HG02973 (cell line): ENCODE results near the gene HMGN2.

Source experiments
- ATAC-seq: cut with Tn5 transposase; IDR thresholded peaks from one replicate; pipeline ENCODE4 v1.9.1; 2021; ENCODE audit warnings: moderate library complexity; ENCODE audit not compliant: unreplicated experiment

HMGN2 gene

GRCh38 chr1:26472320-26472900, at the start of gene HMGN2:
Gene HMGN2, plus strand, starts transcription at chr1:26472440. Its CDS starts 173 bp downstream, at chr1:26472613.
- ATAC-seq: peak; percentile 35

- ATAC-seq: no peak
Measured at GRCh38 chr1:26429721-26430120, 42.5 kb upstream of the HMGN2 start.

GRCh38 chr1:26431979-26432695, 40.1 kb upstream of the HMGN2 start, which contains the start of gene DHDDS:
Gene DHDDS, plus strand, starts transcription at chr1:26432321. Its CDS starts 625 bp downstream, at chr1:26432946.
- ATAC-seq: peak; percentile 90

GRCh38 chr1:26432793-26433192, 39.4 kb upstream of the HMGN2 start:
- peak; percentile 3 for ATAC-seq

- ATAC-seq: no peak
Measured at GRCh38 chr1:26434161-26434752, 38.0 kb upstream of the HMGN2 start.

- ATAC-seq: no peak
Measured at GRCh38 chr1:26438041-26438440, 34.2 kb upstream of the HMGN2 start.

GRCh38 chr1:26440259-26440658, 32.0 kb upstream of the HMGN2 start:
- no peak for ATAC-seq

- ATAC-seq: no peak
Measured at GRCh38 chr1:26449868-26450267, 22.4 kb upstream of the HMGN2 start.

GRCh38 chr1:26450908-26451307, 21.3 kb upstream of the HMGN2 start:
- no peak for ATAC-seq

- ATAC-seq: no peak
Measured at GRCh38 chr1:26452459-26453183, 19.6 kb upstream of the HMGN2 start.

GRCh38 chr1:26459148-26459547, 13.1 kb upstream of the HMGN2 start:
- no peak for ATAC-seq

- no peak for ATAC-seq
Measured at GRCh38 chr1:26459573-26460031, 12.6 kb upstream of the HMGN2 start.

- no peak for ATAC-seq
Measured at GRCh38 chr1:26468911-26469310, 3.3 kb upstream of the HMGN2 start.

GRCh38 chr1:26469558-26469957, 2.7 kb upstream of the HMGN2 start:
- ATAC-seq: no peak

GRCh38 chr1:26470878-26471497, 1.3 kb upstream of the HMGN2 start:
- ATAC-seq: no peak

GRCh38 chr1:26471498-26472319, 531 bp upstream of the HMGN2 start:
- peak; percentile 3 for ATAC-seq

GRCh38 chr1:26472901-26473845, 933 bp downstream of the HMGN2 start:
- ATAC-seq: peak; percentile 66

- no peak for ATAC-seq
Measured at GRCh38 chr1:26474818-26475217, 2.6 kb downstream of the HMGN2 start.

GRCh38 chr1:26475989-26476388, 3.7 kb downstream of the HMGN2 start:
- ATAC-seq: no peak
